ENCODE measurements around the gene POLR2B.
A peak's percentile ranks its signal among the peaks of the same experiment; 100 is the strongest.
"Not testable (repeated sequence)": the region's sequence is repeated elsewhere in the genome, so short reads cannot be mapped to it uniquely, and the experiment has no call there.

The POLR2B gene

GRCh38 chr4:57053508-57053907 is 74.8 kb downstream of the POLR2B start:
- no peak for DNase-seq (ENCODE audit: low spot score)

GRCh38 chr4:57055886-57056285 is 77.2 kb downstream of the POLR2B start:
- peak; percentile 52 for DNase-seq (ENCODE audit: low spot score)

- DNase-seq (ENCODE audit: low spot score): no peak
Observed at GRCh38 chr4:57059890-57060716, 81.4 kb downstream of the POLR2B start.

GRCh38 chr4:57060717-57061067 is 82.0 kb downstream of the POLR2B start:
- DNase-seq (ENCODE audit: low spot score): not testable (repeated sequence)

- DNase-seq (ENCODE audit: low spot score): no peak
Observed at GRCh38 chr4:57061395-57061794, 82.7 kb downstream of the POLR2B start.

GRCh38 chr4:57063518-57063917 is 84.8 kb downstream of the POLR2B start:
- DNase-seq (ENCODE audit: low spot score): no peak

GRCh38 chr4:57064120-57064519 is 85.4 kb downstream of the POLR2B start:
- no peak for DNase-seq (ENCODE audit: low spot score)

- DNase-seq (ENCODE audit: low spot score): no peak
Observed at GRCh38 chr4:57064811-57065711, 86.4 kb downstream of the POLR2B start.

- no peak for DNase-seq (ENCODE audit: low spot score)
Observed at GRCh38 chr4:57065730-57066482, 87.2 kb downstream of the POLR2B start.

- no peak for DNase-seq (ENCODE audit: low spot score)
Observed at GRCh38 chr4:57068237-57068981, 89.7 kb downstream of the POLR2B start.

- no peak for DNase-seq (ENCODE audit: low spot score)
Observed at GRCh38 chr4:57070461-57070860, 91.8 kb downstream of the POLR2B start.

- no peak for DNase-seq (ENCODE audit: low spot score)
Observed at GRCh38 chr4:57071326-57071725, 92.6 kb downstream of the POLR2B start.

GRCh38 chr4:57073559-57073958 is 94.9 kb downstream of the POLR2B start:
- no peak for DNase-seq (ENCODE audit: low spot score)

- no peak for DNase-seq (ENCODE audit: low spot score)
Observed at GRCh38 chr4:57074744-57075143, 96.0 kb downstream of the POLR2B start.

GRCh38 chr4:57075367-57075766 is 96.7 kb downstream of the POLR2B start:
- DNase-seq (ENCODE audit: low spot score): no peak

- no peak for DNase-seq (ENCODE audit: low spot score)
Observed at GRCh38 chr4:57076646-57077045, 98.0 kb downstream of the POLR2B start.

GRCh38 chr4:57077550-57078343 is 99.1 kb downstream of the POLR2B start:
- DNase-seq (ENCODE audit: low spot score): no peak

GRCh38 chr4:57078685-57079521 is 100.2 kb downstream of the POLR2B start:
- no peak for DNase-seq (ENCODE audit: low spot score)
